H1 (cell line): ENCODE measurements around the gene ICAM3. TPM values are rescaled to one million over a fixed set of nuclear protein-coding genes. Genes with fewer than 3 reads are reported as not detected.

Experiments used
- CTCF ChIA-PET: fragments of 300-600 bp; sonication (Branson Sonifier 250); formaldehyde crosslinking; loops from one replicate; lab custom pipeline; 2021; ENCODE audit not compliant: partially characterized antibody; lab: Charles Lee
- POLR2A ChIA-PET: fragments of 300-600 bp; sonication (Branson Sonifier 250); formaldehyde crosslinking; loops from one replicate; lab custom pipeline; 2021; ENCODE audit warnings: inconsistent platforms; ENCODE audit not compliant: partially characterized antibody; lab: Charles Lee
- DNase-seq, 2 experiments: peaks; one replicate each; pipeline versions ENCODE4 v3.0.0 to v3.0.0-alpha.2; 2010 to 2022; ENCODE audit warnings: low spot score in 2 of 2, low read depth in 1 of 2, mixed read lengths in 1 of 2
- FAIRE-seq: peaks from 2 replicates; lab custom pipeline; 2011; peaks lifted over from hg19 to GRCh38; lab: Jason Lieb, UNC
- H2AFZ ChIP-seq: 2 replicates; pipeline ENCODE4 v1.8.1; 2012; ENCODE audit warnings: low read length, inconsistent platforms
- H2AK5ac ChIP-seq: 2 replicates; pipeline ENCODE4 v1.6.1; 2013; ENCODE audit warnings: low read depth, low read length
- H2BK120ac ChIP-seq: replicated peaks from 2 replicates; pipeline ENCODE3; 2013; ENCODE audit warnings: low read depth, low read length, inconsistent platforms
- H2BK12ac ChIP-seq: 2 replicates; pipeline ENCODE4 v1.6.1; 2013; ENCODE audit warnings: low read depth, low read length
- H2BK15ac ChIP-seq: 2 replicates; pipeline ENCODE4 v1.6.1; 2013; ENCODE audit warnings: low read length
- H2BK20ac ChIP-seq: 2 replicates; pipeline ENCODE4 v1.6.1; 2013; ENCODE audit warnings: low read length
- H2BK5ac ChIP-seq: 2 replicates; pipeline ENCODE4 v1.6.1; 2013; ENCODE audit warnings: low read depth, low read length
- H3K14ac ChIP-seq: 2 replicates; pipeline ENCODE4 v1.6.1; 2013; ENCODE audit warnings: inconsistent platforms; ENCODE audit not compliant: insufficient read length
- H3K18ac ChIP-seq: 2 replicates; pipeline ENCODE4 v1.6.1; 2013; ENCODE audit warnings: low read length; ENCODE audit errors: extremely low read depth
- H3K23ac ChIP-seq: 2 replicates; pipeline ENCODE4 v1.6.1; 2013; ENCODE audit warnings: inconsistent platforms; ENCODE audit not compliant: insufficient read length
- H3K23me2 ChIP-seq: 2 replicates; pipeline ENCODE4 v1.6.1; 2013; ENCODE audit warnings: low read depth, low read length
- H3K27ac ChIP-seq: 2 replicates; pipeline ENCODE4 v1.6.1; 2011; ENCODE audit warnings: low read depth, low read length, inconsistent platforms
- H3K27me3 ChIP-seq, 4 experiments: replicated peaks in 1 of 4; 1 replicate in 1 of 4; 2 replicates in 3 of 4; pipeline versions ENCODE4 v1.6.1 to v1.8.1; 2011 to 2013; ENCODE audit warnings: low read length in 3 of 4, mild to moderate bottlenecking in 3 of 4, inconsistent platforms in 2 of 4, mixed read lengths in 2 of 4, moderate library complexity in 1 of 4; ENCODE audit not compliant: control insufficient read depth in 3 of 4, insufficient read depth in 3 of 4; ENCODE audit errors: extremely low read depth in 1 of 4
- H3K36me3 ChIP-seq, 4 experiments: 2 replicates each; pipeline versions ENCODE4 v1.6.1 to v1.8.1; 2011 to 2013; ENCODE audit warnings: mild to moderate bottlenecking in 4 of 4, low read length in 3 of 4, moderate library complexity in 2 of 4, control low read depth in 1 of 4, inconsistent platforms in 1 of 4; ENCODE audit not compliant: insufficient read depth in 4 of 4, control insufficient read depth in 2 of 4
- H3K4ac ChIP-seq: replicated peaks from 2 replicates; pipeline ENCODE3; 2013; ENCODE audit warnings: low read length, low read depth, mixed read lengths, inconsistent platforms; ENCODE audit not compliant: insufficient read length
- H3K4me1 ChIP-seq, 4 experiments: replicated peaks in 1 of 4; 1 replicate in 1 of 4; 2 replicates in 3 of 4; pipeline versions ENCODE4 v1.6.1 to v1.8.1; 2011 to 2013; ENCODE audit warnings: low read length in 3 of 4, inconsistent platforms in 2 of 4, mixed read lengths in 1 of 4; ENCODE audit not compliant: insufficient read depth in 4 of 4, control insufficient read depth in 3 of 4
- H3K4me2 ChIP-seq, 2 experiments: 2 replicates each; pipeline versions ENCODE4 v1.6.1 to v1.8.1; 2011 to 2013; ENCODE audit warnings: low read depth in 2 of 2, low read length in 2 of 2, control low read depth in 1 of 2, inconsistent platforms in 1 of 2, mild to moderate bottlenecking in 1 of 2; ENCODE audit not compliant: insufficient read depth in 1 of 2
- H3K4me3 ChIP-seq, 4 experiments: fragments of 200-600, 300-600 bp in 1 of 4; sonication (generic), shearing (Covaris generic), sonication (Bioruptor Twin) in 1 of 4; 2 replicates each; pipeline versions ENCODE4 v1.5.1 to v1.8.1; 2011 to 2016; ENCODE audit warnings: low read length in 4 of 4, low read depth in 3 of 4, control low read depth in 2 of 4, inconsistent platforms in 2 of 4, mild to moderate bottlenecking in 2 of 4, mixed read lengths in 1 of 4, moderate library complexity in 1 of 4; ENCODE audit not compliant: insufficient read depth in 2 of 4; ENCODE audit errors: extremely low read depth in 1 of 4
- H3K56ac ChIP-seq: replicated peaks from 2 replicates; pipeline ENCODE3; 2013; ENCODE audit warnings: low read depth, mild to moderate bottlenecking, mixed read lengths, low read length, inconsistent platforms; ENCODE audit not compliant: insufficient read length
- H3K79me1 ChIP-seq: 2 replicates; pipeline ENCODE4 v1.6.1; 2013; ENCODE audit warnings: low read depth, low read length, control low read depth
- H3K79me2 ChIP-seq, 2 experiments: 2 replicates each; pipeline versions ENCODE4 v1.6.1 to v1.8.1; 2012 to 2013; ENCODE audit warnings: low read length in 2 of 2, mild to moderate bottlenecking in 2 of 2, inconsistent platforms in 1 of 2; ENCODE audit not compliant: insufficient read depth in 2 of 2, control insufficient read depth in 1 of 2
- H3K9ac ChIP-seq, 4 experiments: replicated peaks in 1 of 4; 1 replicate in 1 of 4; 2 replicates in 3 of 4; pipeline versions ENCODE4 v1.6.1 to v1.8.1; 2011 to 2013; ENCODE audit warnings: low read depth in 3 of 4, low read length in 3 of 4, control low read depth in 2 of 4, mild to moderate bottlenecking in 2 of 4, moderate library complexity in 2 of 4, inconsistent platforms in 1 of 4; ENCODE audit errors: extremely low read depth in 1 of 4
- H3K9me3 ChIP-seq, 2 experiments: 2 replicates each; pipeline versions ENCODE4 v1.6.1 to v1.8.1; 2012 to 2013; ENCODE audit warnings: mild to moderate bottlenecking in 2 of 2, moderate library complexity in 2 of 2, control low read depth in 1 of 2, inconsistent platforms in 1 of 2, low read depth in 1 of 2, low read length in 1 of 2, mixed read lengths in 1 of 2; ENCODE audit not compliant: insufficient read depth in 2 of 2
- H4K20me1 ChIP-seq, 2 experiments: replicated peaks in 1 of 2; 2 replicates each; pipeline versions ENCODE3 to v1.8.1; 2011 to 2013; ENCODE audit warnings: inconsistent platforms in 2 of 2, low read length in 2 of 2, mild to moderate bottlenecking in 1 of 2; ENCODE audit not compliant: insufficient read depth in 2 of 2, control insufficient read depth in 1 of 2
- H4K5ac ChIP-seq: 2 replicates; pipeline ENCODE4 v1.6.1; 2013; ENCODE audit warnings: low read length, low read depth, mixed read lengths, inconsistent platforms; ENCODE audit not compliant: insufficient read length
- H4K8ac ChIP-seq: 2 replicates; pipeline ENCODE4 v1.8.0; 2013; ENCODE audit warnings: mild to moderate bottlenecking, moderate library complexity, low read length, inconsistent platforms; ENCODE audit not compliant: insufficient read depth; ENCODE audit errors: extremely low read depth
- H4K91ac ChIP-seq: replicated peaks from 2 replicates; pipeline ENCODE3; 2013; ENCODE audit warnings: low read length, mixed read lengths, inconsistent platforms; ENCODE audit not compliant: insufficient read length
- BCL11A ChIP-seq, 2 experiments: IDR thresholded peaks; one replicate each; pipeline ENCODE4 v1.6.1; 2011; ENCODE audit warnings: low read depth in 2 of 2, low read length in 2 of 2, mild to moderate bottlenecking in 2 of 2
- BRCA1 ChIP-seq: IDR thresholded peaks from 2 replicates; pipeline ENCODE4 v1.6.1; 2012; ENCODE audit warnings: low read depth, low read length, improper control_type of control experiment
- CEBPB ChIP-seq: IDR thresholded peaks from 2 replicates; pipeline ENCODE4 v1.6.1; 2012; ENCODE audit warnings: low read depth, low read length
- CHD1 ChIP-seq: IDR thresholded peaks from 2 replicates; pipeline ENCODE4 v1.6.1; 2012; ENCODE audit warnings: low read depth, low read length, improper control_type of control experiment
- GTF2F1 ChIP-seq: IDR thresholded peaks from 2 replicates; pipeline ENCODE4 v1.6.1; 2012; ENCODE audit warnings: low read depth, low read length, improper control_type of control experiment, borderline replicate concordance
- KDM4A ChIP-seq: IDR thresholded peaks from one replicate; pipeline ENCODE4 v1.7.1; 2012; ENCODE audit warnings: low read depth, mild to moderate bottlenecking, moderate library complexity, low read length, inconsistent platforms; ENCODE audit not compliant: severe bottlenecking
- NANOG ChIP-seq: IDR thresholded peaks from 2 replicates; pipeline ENCODE4 v1.6.1; 2011; ENCODE audit warnings: low read length, low read depth, mild to moderate bottlenecking, inconsistent platforms; ENCODE audit not compliant: insufficient read depth, poor library complexity, severe bottlenecking
- SAP30 ChIP-seq: fragments of 300-600 bp; sonication (generic); IDR thresholded peaks from 2 replicates; pipeline ENCODE4 v1.7.1; 2012; ENCODE audit warnings: low read length, moderate library complexity, mild to moderate bottlenecking, inconsistent platforms; ENCODE audit not compliant: insufficient read depth, insufficient replicate concordance
- SIX5 ChIP-seq: IDR thresholded peaks from 2 replicates; pipeline ENCODE4 v1.6.1; 2011; ENCODE audit warnings: mild to moderate bottlenecking, low read depth, low read length
- SRF ChIP-seq: IDR thresholded peaks from 2 replicates; pipeline ENCODE4 v1.6.1; 2011; ENCODE audit warnings: mild to moderate bottlenecking, low read depth, low read length, moderate library complexity
- TEAD4 ChIP-seq: IDR thresholded peaks from 2 replicates; pipeline ENCODE4 v1.6.1; 2012; ENCODE audit warnings: low read depth, low read length, inconsistent platforms, mixed read lengths
- WGBS, 2 experiments: shearing (Covaris generic) in 1 of 2; methylation state at CpG; one replicate each; pipeline versions ENCODE4 v1.1.6 to v1.1.7; 2013 to 2015; ENCODE audit warnings: low lambda C conversion rate in 2 of 2, mixed read lengths in 2 of 2, inconsistent platforms in 1 of 2, low coverage in 1 of 2, missing lambda C conversion rate in 1 of 2; ENCODE audit not compliant: insufficient replicate concordance in 2 of 2, insufficient coverage in 1 of 2, insufficient read length in 1 of 2; ENCODE audit errors: extremely low coverage in 1 of 2, missing lambda C conversion rate in 1 of 2; 5-methylcytosine and 5-hydroxymethylcytosine counted together
- polyA plus RNA-seq, 7 experiments: library from polyadenylated mRNA; depleted of rRNA in 3 of 7; stranded (reverse) in 5 of 7; unstranded in 2 of 7; fragments of >200 nt in 5 of 7; fragments of 200-250 nt in 2 of 7; gene quantifications; 1 replicate in 5 of 7; 2 replicates in 1 of 7; 4 replicates in 1 of 7; pipeline versions ENCODE4 v1.2.1 to v1.2.3, GENCODE V29; 2011 to 2013; ENCODE audit warnings: missing spikeins in 2 of 7, mixed read lengths in 2 of 7
- total RNA-seq: library from RNA; stranded (reverse); fragmentation: NEBNext Ultra II Directional; extraction: Animal tissue kit (Norgen Biotek cat#: 25700); gene quantifications from 2 replicates; pipeline ENCODE4 v1.2.1, GENCODE V29; 2021

Gene ICAM3
- total and polyA plus RNA-seq, 2 of the 8 experiments (the other 6 are each of a cell fraction or from before 2014, with no cell fraction given), result 15.4 to 16.5 TPM

DNA sequence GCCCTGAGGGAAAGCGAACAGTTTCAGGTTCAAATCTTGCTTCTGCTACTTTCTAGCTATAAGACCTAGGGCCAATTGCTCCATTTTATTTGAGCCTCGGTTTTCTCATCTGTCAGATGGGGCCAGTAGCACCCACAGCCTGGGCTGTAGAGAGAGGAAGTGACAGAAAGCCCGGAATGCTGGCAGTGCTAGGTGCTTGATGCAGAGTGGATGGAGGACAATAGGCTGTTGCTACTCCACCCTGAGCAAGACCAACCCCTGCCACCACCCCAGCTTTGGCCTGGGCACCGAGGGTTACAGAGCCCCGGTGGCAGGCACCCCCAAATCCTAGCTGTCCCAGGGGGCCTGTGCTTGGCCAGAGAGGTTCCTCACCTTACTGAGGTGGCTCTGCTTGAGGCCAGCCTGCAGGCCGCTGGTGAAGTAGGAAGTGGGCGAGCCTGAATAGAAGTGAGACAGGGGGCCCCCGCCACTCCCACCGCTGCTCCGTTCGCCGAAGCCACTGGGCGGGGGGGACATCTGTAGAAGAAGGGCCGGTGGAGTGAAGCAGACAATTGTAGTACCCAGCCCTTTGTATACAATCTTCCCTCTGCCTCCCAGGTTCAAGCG is 21.5 kb downstream of the ICAM3 start:
- no peaks in the 10 kb centered on the region; a peak in 1 of 7 replicates for H3K27me3 ChIP-seq
- peaks cover 0 to 8% of the 10 kb centered on the region in 2 experiments for H4K20me1 ChIP-seq
- no peak for DNase-seq
- ChIA-PET CTCF (interaction anchor here (0.6 to 2.1 kb wide), 7 partner anchors 19 to 129 kb away, joined by 3 to 12 read pairs (median 4); no protein-coding TSS in a partner anchor), POLR2A (interaction anchor here (0.7 to 11.4 kb wide), 5 partner anchors 15 to 368 kb away, joined by 3 to 104 read pairs (median 3); partner anchors contain the start of genes ICAM1 and RAVER1)
- no peaks in the 10 kb centered on the region; a peak in 1 of 7 replicates for H3K4me1 ChIP-seq
- WGBS, 2 experiments, result 94% methylated on average over 15 of the region's 15 CpGs; no CpG with 5 or more reads in 1 of the 2 experiments
- no peak overlapping the region for H3K56ac ChIP-seq
- no peak for FAIRE-seq
- peaks cover 15 to 45% (median 35%) of the 10 kb centered on the region in 4 experiments for H3K36me3 ChIP-seq
- no peak overlapping the region for H3K18ac ChIP-seq
- no peak overlapping the region for H2BK5ac ChIP-seq
- H3K4ac ChIP-seq, result no peak overlapping the region
- H3K4me2 ChIP-seq, result no peak overlapping the region
- H3K27ac ChIP-seq, result no peak overlapping the region
- no peak overlapping the region for H3K9ac ChIP-seq
- H2AFZ ChIP-seq, result no peak overlapping the region
- peaks cover 3% of the 10 kb centered on the region; the same call in 1 of the 2 replicates for H3K23me2 ChIP-seq
- H2BK120ac ChIP-seq, result no peak overlapping the region
- no peak overlapping the region for H2AK5ac ChIP-seq
- H3K23ac ChIP-seq, result no peak overlapping the region
- H3K79me2 ChIP-seq, result no peaks in the 10 kb centered on the region
- H2BK20ac ChIP-seq, result no peak overlapping the region
- H2BK15ac ChIP-seq, result no peak overlapping the region
- H3K9me3 ChIP-seq, result no peaks in the 10 kb centered on the region
- no peak overlapping the region for H4K91ac ChIP-seq
- H3K4me3 ChIP-seq, result no peak overlapping the region
- no peak overlapping the region for H4K8ac ChIP-seq
- H4K5ac ChIP-seq, result no peak overlapping the region
- no peak overlapping the region for H3K14ac ChIP-seq
- no peak overlapping the region for H2BK12ac ChIP-seq
- H3K79me1 ChIP-seq, result no peaks in the 10 kb centered on the region; the same call in 1 of the 2 replicates
- no peak for TF ChIP-seq SIX5
- TF ChIP-seq TEAD4, result no peak
- no peak for TF ChIP-seq NANOG
- TF ChIP-seq SAP30, result no peak
- TF ChIP-seq BRCA1, result no peak
- TF ChIP-seq BCL11A (IDR thresholded peaks at IDR 0.05; ENCODE audit: low read depth in 2 of 2, low read length in 2 of 2), result no peak
- no peak for TF ChIP-seq KDM4A
- no peak for TF ChIP-seq SRF
- TF ChIP-seq CEBPB, result no peak
- TF ChIP-seq CHD1, result no peak
- no peak for TF ChIP-seq GTF2F1
- TF ChIP-seq, all 59 proteins: peak for 0
